ENCODE results near the gene CTTN. TPM values are rescaled to one million over a fixed set of nuclear protein-coding genes. Genes with fewer than 3 reads are reported as not detected.
A peak's percentile ranks its signal among the peaks of the same experiment; 100 is the strongest.
"Not testable (repeated sequence)": the region's sequence is repeated elsewhere in the genome, so short reads cannot be mapped to it uniquely, and the experiment has no call there.

Gene CTTN
- total RNA-seq, 1 donor from 2014 or later: 307 TPM

- no peaks in the 10 kb centered on the region for H3K27me3 Mint-ChIP-seq (ENCODE audit: low read depth)
- peak; percentile 75 for DNase-seq (ENCODE audit: low spot score)
- no peaks in the 10 kb centered on the region for H3K9me3 Mint-ChIP-seq (ENCODE audit: low read depth)
Observed at GRCh38 chr11:70384566-70385152, 13.7 kb upstream of the CTTN start.

GRCh38 chr11:70387564-70387963, 10.8 kb upstream of the CTTN start:
- no peaks in the 10 kb centered on the region for H3K27me3 Mint-ChIP-seq (ENCODE audit: low read depth)
- peaks cover 7% of the 10 kb centered on the region for H3K36me3 Mint-ChIP-seq (ENCODE audit: low read depth)
- TF ChIP-seq CTCF (IDR thresholded peaks at IDR 0.05): no peak
- H3K4me1 Mint-ChIP-seq (ENCODE audit: low read depth): peaks cover 8% of the 10 kb centered on the region
- peak; percentile 22 for DNase-seq (ENCODE audit: low spot score)
- no peaks in the 10 kb centered on the region for H3K9me3 Mint-ChIP-seq (ENCODE audit: low read depth)
- no peak overlapping the region for H3K4me3 Mint-ChIP-seq (ENCODE audit: unreplicated experiment)
- H3K27ac Mint-ChIP-seq (ENCODE audit: unreplicated experiment): no peak overlapping the region

More at GRCh38 chr11:70384566-70385152, 13.7 kb upstream of the CTTN start:
- Mint-ChIP-seq H3K27ac (ENCODE audit: unreplicated experiment) (no peak overlapping the region), H3K4me3 (ENCODE audit: unreplicated experiment) (no peak overlapping the region), H3K4me1 (ENCODE audit: low read depth) (peaks cover 16% of the 10 kb centered on the region), H3K36me3 (ENCODE audit: low read depth) (peaks cover 9% of the 10 kb centered on the region)
- TF ChIP-seq CTCF (IDR thresholded peaks at IDR 0.05): no peak

DNA sequence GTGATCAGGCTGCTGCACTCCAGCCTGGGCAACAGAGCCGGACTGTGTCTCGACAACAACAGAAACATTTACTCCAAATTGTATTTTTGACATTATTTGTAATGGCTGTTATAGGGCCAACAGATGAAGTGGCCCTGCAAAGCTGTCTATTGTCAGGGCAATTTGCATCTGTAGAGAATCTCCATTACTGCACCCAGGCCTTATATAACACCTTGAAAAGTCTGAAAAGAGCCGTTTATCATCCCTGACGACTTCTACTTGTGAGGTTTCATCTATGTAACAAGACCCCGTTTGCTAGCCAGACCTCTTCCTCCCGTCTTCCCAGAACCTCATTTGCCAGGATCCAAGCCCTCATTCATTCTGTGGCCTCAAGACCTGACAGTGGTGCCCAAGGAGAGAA, 9.1 kb upstream of the CTTN start:
- Mint-ChIP-seq H3K27ac (ENCODE audit: unreplicated experiment) (no peak overlapping the region), H3K27me3 (ENCODE audit: low read depth) (no peaks in the 10 kb centered on the region), H3K4me1 (ENCODE audit: low read depth) (peaks cover 4% of the 10 kb centered on the region), H3K36me3 (ENCODE audit: low read depth) (peaks cover 7% of the 10 kb centered on the region), H3K4me3 (ENCODE audit: unreplicated experiment) (no peak overlapping the region), H3K9me3 (ENCODE audit: low read depth) (no peaks in the 10 kb centered on the region)
- DNase-seq (ENCODE audit: low spot score): no peak
- no peak for TF ChIP-seq CTCF (IDR thresholded peaks at IDR 0.05)

GRCh38 chr11:70390882-70391281, 7.4 kb upstream of the CTTN start:
- DNase-seq (ENCODE audit: low spot score): peak; percentile 4
- H3K36me3 Mint-ChIP-seq (ENCODE audit: low read depth); H3K4me1 Mint-ChIP-seq (ENCODE audit: low read depth); H3K9me3 Mint-ChIP-seq (ENCODE audit: low read depth); H3K27me3 Mint-ChIP-seq (ENCODE audit: low read depth); H3K27ac Mint-ChIP-seq (ENCODE audit: unreplicated experiment); H3K4me3 Mint-ChIP-seq (ENCODE audit: unreplicated experiment): not testable (repeated sequence)

- Mint-ChIP-seq H3K4me1 (ENCODE audit: low read depth) (peaks cover 15% of the 10 kb centered on the region), H3K27ac (ENCODE audit: unreplicated experiment) (no peak overlapping the region), H3K4me3 (ENCODE audit: unreplicated experiment) (no peak overlapping the region), H3K9me3 (ENCODE audit: low read depth) (no peaks in the 10 kb centered on the region), H3K36me3 (ENCODE audit: low read depth) (no peaks in the 10 kb centered on the region), H3K27me3 (ENCODE audit: low read depth) (no peaks in the 10 kb centered on the region)
- peak; percentile 50 for DNase-seq (ENCODE audit: low spot score)
- no peak for TF ChIP-seq CTCF (IDR thresholded peaks at IDR 0.05)
Observed at GRCh38 chr11:70394211-70394950, 3.9 kb upstream of the CTTN start.
